Stomach (tissue), 4 donors: ENCODE data around the gene NAV3.

Source experiments
- EP300 ChIP-seq: sonication (generic); formaldehyde crosslinking; IDR thresholded peaks from one replicate; pipeline ENCODE4 v1.6.1; 2017; ENCODE audit warnings: antibody characterized with exemption
- POLR2A ChIP-seq, 4 donors: fragments of 450-650 bp; IDR thresholded peaks; one replicate each; pipeline ENCODE4 v1.6.1; 2016; ENCODE audit warnings: antibody characterized with exemption in 4 of 4, control low read depth in 2 of 4, mild to moderate bottlenecking in 1 of 4, moderate library complexity in 1 of 4
- POLR2AphosphoS5 ChIP-seq, 3 donors: sonication (generic); formaldehyde crosslinking; IDR thresholded peaks; one replicate each; pipeline ENCODE4 v1.6.1; 2016; ENCODE audit warnings: antibody characterized with exemption in 3 of 3
- TF ChIP-seq, protein P1 (sequence below), 7 experiments: fragments of 450-650 bp in 4 of 7; fragments of 200-600 bp in 3 of 7; sonication (generic) in 3 of 7; IDR thresholded peaks; one replicate each; pipeline ENCODE4 v1.5.1; 2016 to 2019; ENCODE audit warnings: antibody characterized with exemption in 7 of 7, control low read depth in 2 of 7, mild to moderate bottlenecking in 1 of 7

DNA sequence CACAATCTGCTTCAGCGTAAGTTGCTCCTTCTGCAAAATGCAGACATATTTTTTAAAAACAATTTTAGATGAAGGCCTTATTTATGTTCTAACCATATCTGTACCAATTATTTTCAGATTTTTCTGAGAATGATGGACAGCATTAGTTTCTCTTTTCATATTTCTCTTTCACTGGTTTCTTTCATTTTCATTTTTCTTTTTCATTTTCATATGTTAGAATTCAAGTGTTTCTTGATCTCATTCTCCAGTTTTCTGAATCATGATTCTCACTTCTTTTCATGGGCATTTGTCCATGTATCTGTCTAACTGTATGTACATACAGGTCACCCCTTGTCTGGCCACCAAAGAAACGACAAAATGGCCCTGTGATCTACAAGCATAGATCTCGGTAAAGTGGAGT, 346.6 kb downstream of the NAV3 start:
- TF ChIP-seq POLR2A (IDR thresholded peaks at IDR 0.05) (no peak), POLR2AphosphoS5 (IDR thresholded peaks at IDR 0.05) (no peak), EP300 (no peak)
- TF ChIP-seq, protein P1, sequence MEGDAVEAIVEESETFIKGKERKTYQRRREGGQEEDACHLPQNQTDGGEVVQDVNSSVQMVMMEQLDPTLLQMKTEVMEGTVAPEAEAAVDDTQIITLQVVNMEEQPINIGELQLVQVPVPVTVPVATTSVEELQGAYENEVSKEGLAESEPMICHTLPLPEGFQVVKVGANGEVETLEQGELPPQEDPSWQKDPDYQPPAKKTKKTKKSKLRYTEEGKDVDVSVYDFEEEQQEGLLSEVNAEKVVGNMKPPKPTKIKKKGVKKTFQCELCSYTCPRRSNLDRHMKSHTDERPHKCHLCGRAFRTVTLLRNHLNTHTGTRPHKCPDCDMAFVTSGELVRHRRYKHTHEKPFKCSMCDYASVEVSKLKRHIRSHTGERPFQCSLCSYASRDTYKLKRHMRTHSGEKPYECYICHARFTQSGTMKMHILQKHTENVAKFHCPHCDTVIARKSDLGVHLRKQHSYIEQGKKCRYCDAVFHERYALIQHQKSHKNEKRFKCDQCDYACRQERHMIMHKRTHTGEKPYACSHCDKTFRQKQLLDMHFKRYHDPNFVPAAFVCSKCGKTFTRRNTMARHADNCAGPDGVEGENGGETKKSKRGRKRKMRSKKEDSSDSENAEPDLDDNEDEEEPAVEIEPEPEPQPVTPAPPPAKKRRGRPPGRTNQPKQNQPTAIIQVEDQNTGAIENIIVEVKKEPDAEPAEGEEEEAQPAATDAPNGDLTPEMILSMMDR (IDR thresholded peaks at IDR 0.05): no peak
